ENCODE results near the gene STAP2. TPM values are rescaled to one million over a fixed set of nuclear protein-coding genes. Genes with fewer than 3 reads are reported as not detected.

STAP2 gene
- total RNA-seq, 1 experiment from 2014 or later, result 72.6 TPM

DNA sequence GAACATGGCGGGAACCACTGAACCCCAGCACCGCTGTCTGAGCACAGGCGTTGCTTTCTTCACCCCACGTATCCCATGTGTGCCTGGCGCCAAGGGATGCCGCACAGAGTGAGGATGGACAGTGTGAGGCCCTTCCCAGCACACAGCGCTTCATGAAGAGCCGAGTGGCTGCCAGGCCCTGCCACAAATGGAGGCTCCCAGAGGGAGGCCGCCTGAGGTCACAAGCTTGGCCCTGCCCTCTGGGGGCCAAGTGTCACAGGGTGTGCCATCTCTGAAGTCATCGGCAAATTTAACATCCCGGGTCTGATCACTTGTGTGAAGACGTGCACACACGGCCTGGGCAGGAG lies 29.1 kb upstream of the STAP2 start:
- Histone ChIP-seq H3K27ac (ENCODE audit: low read length) (no peak overlapping the region), H3K4me2 (ENCODE audit: low read length) (no peak overlapping the region), H3K79me2 (ENCODE audit: low read length) (peaks cover 37% of the 10 kb centered on the region), H2AFZ (ENCODE audit: low read length) (no peak overlapping the region), H3K9me2 (replicated peaks; ENCODE audit: low read length) (no peaks in the 10 kb centered on the region), H3K27me3 (ENCODE audit: low read length) (no peaks in the 10 kb centered on the region), H3K9me3 (ENCODE audit: low read length) (no peaks in the 10 kb centered on the region), H3K4me1 (ENCODE audit: insufficient read depth, low read length) (no peaks in the 10 kb centered on the region), H4K20me1 (ENCODE audit: low read length) (no peaks in the 10 kb centered on the region), H3K9ac (ENCODE audit: low read length) (no peak overlapping the region), H3F3A (ENCODE audit: low read length, unreplicated experiment) (no peaks in the 10 kb centered on the region), H3K36me3 (ENCODE audit: low read depth, low read length) (no peaks in the 10 kb centered on the region), H3K4me3 (ENCODE audit: low read length) (no peak overlapping the region)
- ChIA-PET CTCF (no interaction called here), POLR2A (ENCODE audit: unreplicated experiment) (no interaction called here)
- intact Hi-C loops (cut with micrococcal nuclease), result no loop called here
- TF ChIP-seq EZH2 (IDR thresholded peaks at IDR 0.05; ENCODE audit: low read length, unreplicated experiment) (no peak), EZH2phosphoT487 (IDR thresholded peaks at IDR 0.05; ENCODE audit: borderline replicate concordance, low read length) (no peak), CTCF (conservative IDR thresholded peaks at IDR 0.05; ENCODE audit: low read depth, low read length) (no peak)
- no peak for DNase-seq
- no peak for ATAC-seq
- no TSS peak for BruUV-seq (replicated peaks)

DNA sequence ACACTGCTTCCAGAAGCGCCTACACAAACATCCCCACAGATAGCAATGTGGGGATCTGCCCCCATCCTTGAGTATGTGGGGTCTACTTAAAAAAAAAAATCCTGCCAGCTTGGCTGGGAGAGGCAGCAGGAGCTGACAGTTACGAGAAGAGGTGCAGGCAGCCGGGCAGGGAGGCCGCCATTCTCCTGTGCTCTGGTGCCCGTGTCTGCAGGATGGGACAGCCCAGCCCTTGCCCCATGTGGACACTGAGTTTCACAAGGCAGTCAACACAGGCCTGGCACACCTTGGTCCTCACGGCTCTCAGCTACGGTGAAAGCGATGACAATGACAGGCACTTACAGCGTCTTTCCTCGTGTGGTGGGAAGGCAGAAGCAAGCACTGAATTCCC lies 28.7 kb upstream of the STAP2 start:
- Histone ChIP-seq H4K20me1 (ENCODE audit: low read length) (no peaks in the 10 kb centered on the region), H3K4me2 (ENCODE audit: low read length) (no peak overlapping the region), H3K27me3 (ENCODE audit: low read length) (no peaks in the 10 kb centered on the region), H3K79me2 (ENCODE audit: low read length) (peaks cover 33% of the 10 kb centered on the region), H3K4me3 (ENCODE audit: low read length) (no peak overlapping the region), H2AFZ (ENCODE audit: low read length) (no peak overlapping the region), H3K36me3 (ENCODE audit: low read depth, low read length) (peaks cover under 1% of the 10 kb centered on the region; the same call in 1 of the 2 replicates), H3K9ac (ENCODE audit: low read length) (no peak overlapping the region), H3K9me3 (ENCODE audit: low read length) (no peaks in the 10 kb centered on the region), H3K4me1 (ENCODE audit: insufficient read depth, low read length) (no peaks in the 10 kb centered on the region), H3F3A (ENCODE audit: low read length, unreplicated experiment) (no peaks in the 10 kb centered on the region), H3K27ac (ENCODE audit: low read length) (no peak overlapping the region), H3K9me2 (replicated peaks; ENCODE audit: low read length) (no peaks in the 10 kb centered on the region)
- DNase-seq (no peak), ATAC-seq (no peak)
- no TSS peak for BruUV-seq (replicated peaks)
- ChIA-PET POLR2A (ENCODE audit: unreplicated experiment) (no interaction called here), CTCF (no interaction called here)
- TF ChIP-seq CTCF (conservative IDR thresholded peaks at IDR 0.05; ENCODE audit: low read depth, low read length), result no peak
- no peak for TF ChIP-seq EZH2phosphoT487 (IDR thresholded peaks at IDR 0.05; ENCODE audit: borderline replicate concordance, low read length)
- TF ChIP-seq EZH2 (IDR thresholded peaks at IDR 0.05; ENCODE audit: low read length, unreplicated experiment), result no peak
- intact Hi-C loops (cut with micrococcal nuclease), result no loop called here

- H3K4me2 ChIP-seq (ENCODE audit: low read length), result no peak overlapping the region
- H3K9me2 ChIP-seq (replicated peaks; ENCODE audit: low read length), result no peaks in the 10 kb centered on the region
- BruUV-seq (replicated peaks), result no TSS peak
- intact Hi-C loops (cut with micrococcal nuclease), result no loop called here
- TF ChIP-seq CTCF (conservative IDR thresholded peaks at IDR 0.05; ENCODE audit: low read depth, low read length) (no peak), EZH2phosphoT487 (IDR thresholded peaks at IDR 0.05; ENCODE audit: borderline replicate concordance, low read length) (no peak), EZH2 (IDR thresholded peaks at IDR 0.05; ENCODE audit: low read length, unreplicated experiment) (no peak)
- H2AFZ ChIP-seq (ENCODE audit: low read length), result no peak overlapping the region
- H3K9ac ChIP-seq (ENCODE audit: low read length), result no peak overlapping the region
- ATAC-seq (no peak), DNase-seq (no peak)
- POLR2A ChIA-PET (ENCODE audit: unreplicated experiment), result no interaction called here
- H3K4me1 ChIP-seq (ENCODE audit: insufficient read depth, low read length), result no peaks in the 10 kb centered on the region
- no peaks in the 10 kb centered on the region for H3F3A ChIP-seq (ENCODE audit: low read length, unreplicated experiment)
- H3K27me3 ChIP-seq (ENCODE audit: low read length), result no peaks in the 10 kb centered on the region
- peaks cover 3% of the 10 kb centered on the region; the same call in 1 of the 2 replicates for H3K36me3 ChIP-seq (ENCODE audit: low read depth, low read length)
- CTCF ChIA-PET, result interaction anchor here (0.5 kb wide), 1 partner anchor 606 kb away, joined by 6 read pairs; no protein-coding TSS in a partner anchor
- no peaks in the 10 kb centered on the region for H4K20me1 ChIP-seq (ENCODE audit: low read length)
- no peaks in the 10 kb centered on the region for H3K9me3 ChIP-seq (ENCODE audit: low read length)
- H3K79me2 ChIP-seq (ENCODE audit: low read length), result peaks cover 28% of the 10 kb centered on the region
- no peak overlapping the region for H3K4me3 ChIP-seq (ENCODE audit: low read length)
- no peak overlapping the region for H3K27ac ChIP-seq (ENCODE audit: low read length)
Measured at GRCh38 chr19:4366666-4367335, 28.2 kb upstream of the STAP2 start.

All from PC-3 (cell line).